Psoas muscle (tissue), 8 donors: Measurements from ENCODE around the gene KIF6. TPM values are rescaled to one million over a fixed set of nuclear protein-coding genes. Genes with fewer than 3 reads are reported as not detected.
"Not testable (repeated sequence)": the region's sequence is repeated elsewhere in the genome, so short reads cannot be mapped to it uniquely, and the experiment has no call there.

ENCODE experiments used
- ATAC-seq, 4 donors: fragments of 200-7000 bp; cut with Tn5 transposase; one replicate each; pipeline ENCODE4 v1.9.1; 2020; ENCODE audit warnings: moderate library complexity in 3 of 4, mild to moderate bottlenecking in 2 of 4
- DNase-seq, 2 donors: peaks; one replicate each; pipeline ENCODE4 v3.0.0-alpha.2; 2020
- H3K27ac ChIP-seq: fragments of 200-600 bp; one replicate; pipeline ENCODE4 v1.8.0; 2022
- H3K27me3 ChIP-seq, 3 donors: fragments of 200-600 bp in 1 of 3; one replicate each; pipeline versions ENCODE4 v1.6.1 to v1.8.0; 2013 to 2022; ENCODE audit warnings: low read length in 2 of 3, mild to moderate bottlenecking in 2 of 3, moderate library complexity in 1 of 3; ENCODE audit not compliant: insufficient read depth in 3 of 3
- H3K36me3 ChIP-seq, 2 donors: fragments of 200-600 bp in 1 of 2; one replicate each; pipeline versions ENCODE4 v1.6.1 to v1.8.0; 2013 to 2022; ENCODE audit warnings: low read depth in 1 of 2, mild to moderate bottlenecking in 1 of 2, moderate library complexity in 1 of 2; ENCODE audit not compliant: insufficient read depth in 1 of 2
- H3K4me1 ChIP-seq: fragments of 200-600 bp; one replicate; pipeline ENCODE4 v1.8.0; 2022
- H3K4me3 ChIP-seq: fragments of 200-600 bp; one replicate; pipeline ENCODE4 v1.8.0; 2022; ENCODE audit warnings: mild to moderate bottlenecking
- H3K9me3 ChIP-seq: fragments of 200-600 bp; one replicate; pipeline ENCODE4 v1.8.0; 2022
- CTCF ChIP-seq: fragments of 200-600 bp; IDR thresholded peaks from one replicate; pipeline ENCODE4 v1.8.0; 2022; ENCODE audit warnings: antibody characterized with exemption
- WGBS, 3 donors: extraction: QIAGEN DNeasy Blood & Tissue Kit; methylation state at CpG; one replicate each; pipeline versions ENCODE4 v1.1.6 to v1.1.7; 2013; 5-methylcytosine and 5-hydroxymethylcytosine counted together
- intact Hi-C, 2 donors: fragments of 100-400 bp; cut with DNase I; formaldehyde crosslinking; loops; one replicate each; pipeline versions ENCODE4 v1.11.0 to v1.14.2; 2022
- polyA plus RNA-seq, 3 donors: library from polyadenylated mRNA; stranded (reverse); fragments of 200-250 nt; gene quantifications; one replicate each; pipeline ENCODE4 v1.2.3, GENCODE V29; 2013
- total RNA-seq, 4 donors: library from RNA; stranded (reverse); fragmentation: NEBNext Ultra II Directional in 2 of 4; extraction: Animal tissue kit (Norgen Biotek cat#: 25700) in 2 of 4; gene quantifications; one replicate each; pipeline versions ENCODE4 v1.2.1 to v1.2.4, GENCODE V29; 2021 to 2023
- donor health status: healthy with polysubstance abuse.
- donor health status: DM: no; HTN: no; CAD: no; lungs with moderate emphysema.
- donor health status: Bipolar disorder and iron deficiency.
- donor health status: healthy.
- donor health status: DM: yes; HTN: yes; CAD: no.
- donor health status: DM: no; HTN: no; CAD: no.
- donor health status: DM: no; HTN: no; CAD: no.
- donor health status: DM: yes; HTN: yes; CAD: no.

The KIF6 gene
- total and polyA plus RNA-seq, 7 donors, result 0.03 to 0.17 (median 0.09) TPM; not detected in 2

DNA sequence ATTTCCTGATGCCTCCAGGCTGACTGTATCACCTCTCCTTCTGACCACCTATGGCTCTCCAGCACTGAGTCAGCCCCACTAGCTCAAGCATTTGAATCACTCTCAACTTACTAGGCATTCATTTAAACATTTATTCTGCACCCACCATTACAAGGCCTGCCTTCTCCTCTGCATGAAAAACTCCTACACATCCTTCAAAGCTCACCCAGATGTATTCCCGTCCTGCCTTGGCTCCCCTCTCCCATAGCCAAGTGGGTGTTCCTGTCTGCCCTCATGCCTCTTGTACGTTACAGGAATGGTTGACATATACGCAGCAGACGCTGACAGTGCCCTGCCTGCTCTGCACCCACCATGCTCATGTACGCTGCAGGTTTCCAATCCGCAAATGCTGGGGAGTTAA, 432.6 kb downstream of the KIF6 start:
- Histone ChIP-seq H3K4me1 (no peaks in the 10 kb centered on the region), H3K36me3 (no peaks in the 10 kb centered on the region), H3K27ac (no peak overlapping the region), H3K4me3 (no peak overlapping the region), H3K27me3 (peaks cover 0 to 5% (median 0%) of the 10 kb centered on the region in 3 donors), H3K9me3 (no peaks in the 10 kb centered on the region)
- no peak for TF ChIP-seq CTCF
- intact Hi-C loops, result no loop called here
- no peak for DNase-seq
- ATAC-seq, result no peak
- 93 to 96% (median 95%) methylated on average over 6 of the region's 6 CpGs for WGBS, 3 donors

DNA sequence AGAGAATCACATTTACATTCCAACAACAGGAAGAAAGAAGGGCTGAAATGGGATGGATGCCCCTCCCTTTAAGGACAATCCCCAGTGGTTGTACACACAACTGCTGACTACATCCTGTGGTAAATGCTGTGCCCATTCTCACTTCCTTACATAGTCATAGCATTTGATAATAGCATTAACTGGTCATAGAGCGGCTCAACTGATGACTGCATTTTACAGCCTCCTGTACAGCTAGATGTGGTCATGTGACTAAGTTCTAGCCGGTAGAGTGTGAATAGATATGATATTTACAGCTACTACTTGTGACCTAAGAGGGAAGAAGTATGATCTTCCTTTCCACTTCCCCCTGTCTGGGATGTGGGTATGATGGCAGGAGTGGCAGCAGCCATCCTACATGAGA, 435.7 kb downstream of the KIF6 start:
- H3K27ac ChIP-seq, result no peak overlapping the region
- peaks cover 0 to 5% (median 0%) of the 10 kb centered on the region in 3 donors for H3K27me3 ChIP-seq
- no peak overlapping the region for H3K4me3 ChIP-seq
- no peak for TF ChIP-seq CTCF
- no peaks in the 10 kb centered on the region for H3K4me1 ChIP-seq
- intact Hi-C loops, result no loop called here
- no peaks in the 10 kb centered on the region for H3K9me3 ChIP-seq
- DNase-seq (no peak), ATAC-seq (no peak)
- WGBS, 3 donors, result 81 to 86% (median 84%) methylated on average over 2 of the region's 2 CpGs
- H3K36me3 ChIP-seq, result no peaks in the 10 kb centered on the region

DNA sequence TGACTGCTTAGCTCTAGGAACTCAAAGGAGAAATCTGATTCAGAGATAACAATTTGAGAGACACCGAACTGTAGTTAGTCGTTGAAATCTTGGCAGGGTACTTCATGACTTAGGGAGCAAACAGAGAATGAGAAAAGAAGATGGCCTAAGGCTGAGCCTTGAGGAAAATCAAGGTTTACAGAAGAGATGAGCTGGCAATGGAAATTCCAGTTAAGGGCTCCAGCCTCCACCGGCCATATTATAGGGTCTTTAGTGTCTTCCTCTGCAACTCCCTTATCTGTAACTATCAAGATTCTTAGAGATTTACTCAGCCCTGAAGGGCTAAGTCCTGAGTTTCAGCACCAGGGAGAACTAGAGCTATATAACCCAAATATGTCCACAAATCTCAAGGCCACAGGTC, 437.6 kb downstream of the KIF6 start:
- WGBS, 3 donors, result 89 to 99% (median 91%) methylated on average over 3 of the region's 3 CpGs
- no peak for TF ChIP-seq CTCF
- Histone ChIP-seq H3K4me1 (no peaks in the 10 kb centered on the region), H3K27me3 (no peaks in the 10 kb centered on the region), H3K4me3 (no peak overlapping the region), H3K36me3 (no peaks in the 10 kb centered on the region), H3K9me3 (no peaks in the 10 kb centered on the region), H3K27ac (no peak overlapping the region)
- DNase-seq (no peak), ATAC-seq (no peak)
- intact Hi-C loops, result no loop called here

- H3K36me3 ChIP-seq, ATAC-seq, H3K9me3 ChIP-seq, H3K4me1 ChIP-seq, H3K27ac ChIP-seq, DNase-seq, H3K27me3 ChIP-seq, H3K4me3 ChIP-seq, intact Hi-C loops: not testable (repeated sequence)
- WGBS, 3 donors, result 70 to 87% (median 86%) methylated on average over 4 to 10 of the region's 10 CpGs
Measured at GRCh38 chr6:39286596-39286995, 438.6 kb downstream of the KIF6 start.

DNA sequence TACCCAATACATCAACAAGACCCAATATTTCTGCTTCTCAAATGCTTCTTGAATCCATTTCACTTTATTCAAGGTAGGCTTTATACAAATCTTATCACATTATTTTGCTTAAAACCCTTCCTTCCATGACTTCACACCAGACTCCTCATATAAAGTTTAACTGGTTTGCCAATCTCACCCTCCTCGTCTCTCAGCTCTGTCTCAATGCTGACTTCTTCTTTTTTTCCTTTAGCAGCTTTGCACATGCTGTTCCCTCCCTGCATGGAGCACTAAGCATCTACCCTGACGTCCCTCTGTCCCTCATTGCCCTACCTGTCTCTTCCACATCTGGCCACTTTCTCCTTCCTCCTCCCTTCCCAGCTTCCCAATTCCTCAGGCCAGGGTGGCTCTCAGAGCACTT, 442.4 kb downstream of the KIF6 start:
- Histone ChIP-seq H3K9me3 (no peaks in the 10 kb centered on the region), H3K27me3 (no peaks in the 10 kb centered on the region), H3K36me3 (no peaks in the 10 kb centered on the region), H3K27ac (no peak overlapping the region), H3K4me3 (no peak overlapping the region), H3K4me1 (no peaks in the 10 kb centered on the region)
- 50 to 64% (median 56%) methylated on average over 2 of the region's 2 CpGs for WGBS, 3 donors
- DNase-seq, result no peak
- intact Hi-C loops, result no loop called here
- no peak for ATAC-seq
- no peak for TF ChIP-seq CTCF
